GM12878 (cell line): Measurements from ENCODE around the gene ENTPD5. TPM values are rescaled to one million over a fixed set of nuclear protein-coding genes. Genes with fewer than 3 reads are reported as not detected.

Experiments used
- ATAC-seq: fragments of 200-7000 bp; cut with Tn5 transposase; 3 replicates; pipeline ENCODE4 v1.9.1; 2020; ENCODE audit warnings: mild to moderate bottlenecking, moderate library complexity
- BruUV-seq: library from RNA; stranded (reverse); fragments of 400-500 nt; replicated peaks from 2 replicates; lab custom pipeline; 2021; lab: Mats Ljungman, UMichigan
- CTCF ChIA-PET: fragments of 300-600 bp; sonication (Branson Sonifier 250); formaldehyde crosslinking; extraction: SDS; loops from one replicate; lab custom pipeline; 2021; ENCODE audit warnings: inconsistent platforms; lab: Yijun Ruan, JAX
- POLR2A ChIA-PET: fragments of 350-600 bp; formaldehyde crosslinking; extraction: SDS; loops from one replicate; lab custom pipeline; 2021; ENCODE audit warnings: inconsistent platforms; lab: Charles Lee
- RAD21 ChIA-PET: fragments of 300-600 bp; sonication (Branson Sonifier 250); formaldehyde crosslinking; loops from one replicate; lab custom pipeline; 2023; ENCODE audit warnings: antibody characterized with exemption; ENCODE audit not compliant: unreplicated experiment; lab: Charles Lee
- SMC1A ChIA-PET: fragments of 300-600 bp; sonication (Branson Sonifier 250); formaldehyde crosslinking; loops from one replicate; lab custom pipeline; 2023; ENCODE audit not compliant: unreplicated experiment, uncharacterized antibody; lab: Charles Lee
- DNase-seq: peaks from one replicate; pipeline ENCODE4 v3.0.0-alpha.2; 2011; ENCODE audit warnings: low read depth, low spot score
- FAIRE-seq: peaks from 3 replicates; lab custom pipeline; 2011; peaks lifted over from hg19 to GRCh38; lab: Jason Lieb, UNC
- H2AFZ ChIP-seq: 2 replicates; pipeline ENCODE4 v1.6.0; 2011; ENCODE audit warnings: low read depth, low read length, control low read depth; ENCODE audit not compliant: control insufficient read depth
- H3K27ac ChIP-seq: 2 replicates; pipeline ENCODE4 v1.5.1; 2011; ENCODE audit warnings: control low read depth; ENCODE audit not compliant: control insufficient read depth, insufficient read depth
- H3K27me3 ChIP-seq, 2 experiments: replicated peaks in 1 of 2; 2 replicates each; pipeline versions ENCODE4 v1.6.0 to v1.6.1; 2011; ENCODE audit warnings: low read length in 1 of 2; ENCODE audit not compliant: control insufficient read depth in 2 of 2, insufficient read depth in 2 of 2
- H3K36me3 ChIP-seq, 2 experiments: 2 replicates each; pipeline ENCODE4 v1.5.1; 2011; ENCODE audit warnings: low read length in 1 of 2; ENCODE audit not compliant: control insufficient read depth in 2 of 2, insufficient read depth in 2 of 2
- H3K4me1 ChIP-seq: 2 replicates; pipeline ENCODE4 v1.6.1; 2011; ENCODE audit warnings: mild to moderate bottlenecking, low read length, moderate library complexity, mixed read lengths; ENCODE audit not compliant: control insufficient read depth, insufficient read depth
- H3K4me2 ChIP-seq: 2 replicates; pipeline ENCODE4 v1.6.0; 2011; ENCODE audit warnings: control low read depth; ENCODE audit not compliant: control insufficient read depth, insufficient read depth
- H3K4me3 ChIP-seq: fragments of 200-600 bp; sonication (generic); 2 replicates; pipeline ENCODE4 v1.5.1; 2016
- H3K79me2 ChIP-seq: 2 replicates; pipeline ENCODE4 v1.6.0; 2011; ENCODE audit warnings: low read length; ENCODE audit not compliant: control insufficient read depth, insufficient read depth
- H3K9ac ChIP-seq: 2 replicates; pipeline ENCODE4 v1.8.0; 2011; ENCODE audit warnings: low read length, control low read depth, mixed read lengths; ENCODE audit not compliant: control insufficient read depth, insufficient read depth
- H3K9me3 ChIP-seq: replicated peaks from 3 replicates; pipeline ENCODE4 v1.5.1; 2011; ENCODE audit warnings: mild to moderate bottlenecking, low read length; ENCODE audit not compliant: control insufficient read depth, insufficient read depth
- H4K20me1 ChIP-seq: 2 replicates; pipeline ENCODE4 v1.6.0; 2011; ENCODE audit not compliant: control insufficient read depth, insufficient read depth
- EED ChIP-seq: sonication (generic); IDR thresholded peaks from 2 replicates; pipeline ENCODE4 v1.6.1; 2016; ENCODE audit warnings: antibody characterized with exemption, low read depth
- FOXK2 ChIP-seq: fragments of 450-650 bp; IDR thresholded peaks from 2 replicates; pipeline ENCODE4 v1.6.1; 2017; ENCODE audit warnings: mild to moderate bottlenecking, moderate library complexity
- JUNB ChIP-seq: IDR thresholded peaks from 2 replicates; pipeline ENCODE4 v1.6.1; 2016; ENCODE audit warnings: antibody characterized with exemption, mild to moderate bottlenecking
- JUND ChIP-seq: IDR thresholded peaks from 2 replicates; pipeline ENCODE4 v1.6.1; 2012; ENCODE audit warnings: low read depth, mild to moderate bottlenecking, low read length, improper control_type of control experiment, moderate library complexity
- MTA3 ChIP-seq: IDR thresholded peaks from 2 replicates; pipeline ENCODE4 v1.6.1; 2012; ENCODE audit warnings: low read length, inconsistent platforms, borderline replicate concordance
- NBN ChIP-seq: fragments of 450-650 bp; IDR thresholded peaks from 2 replicates; pipeline ENCODE4 v1.6.1; 2016
- POLR2A ChIP-seq: IDR thresholded peaks from 2 replicates; pipeline ENCODE4 v1.6.1; 2011; ENCODE audit warnings: low read depth, mild to moderate bottlenecking, low read length
- RAD51 ChIP-seq: fragments of 450-650 bp; IDR thresholded peaks from 2 replicates; pipeline ENCODE4 v1.6.1; 2016; ENCODE audit warnings: moderate library complexity, mild to moderate bottlenecking, inconsistent platforms
- SREBF2 ChIP-seq: IDR thresholded peaks from 2 replicates; pipeline ENCODE4 v1.6.1; 2012; ENCODE audit warnings: mild to moderate bottlenecking, low read length
- TARDBP ChIP-seq: IDR thresholded peaks from 2 replicates; pipeline ENCODE4 v1.6.1; 2016; ENCODE audit warnings: borderline replicate concordance
- YBX1 ChIP-seq: fragments of 450-650 bp; IDR thresholded peaks from 2 replicates; pipeline ENCODE4 v1.6.1; 2016; ENCODE audit warnings: antibody characterized with exemption
- ZNF207 ChIP-seq: fragments of 450-650 bp; IDR thresholded peaks from 2 replicates; pipeline ENCODE4 v1.6.1; 2014; ENCODE audit warnings: antibody characterized with exemption, mild to moderate bottlenecking, borderline replicate concordance
- WGBS: methylation state at CpG from one replicate; pipeline ENCODE4 v1.1.6; 2016; ENCODE audit warnings: low lambda C conversion rate; ENCODE audit not compliant: insufficient replicate concordance, insufficient coverage; ENCODE audit errors: missing lambda C conversion rate; 5-methylcytosine and 5-hydroxymethylcytosine counted together
- in situ Hi-C: fragments of 300-500 bp; cut with MboI; formaldehyde crosslinking; loops from 9 replicates; pipeline ENCODE4 v1.14.3; 2018; ENCODE audit warnings: mixed read lengths
- intact Hi-C: fragments of 100-400 bp; cut with micrococcal nuclease; formaldehyde crosslinking; loops from one replicate; pipeline ENCODE4 v1.14.2; 2022; ENCODE audit not compliant: unreplicated experiment
- polyA plus RNA-seq, 11 experiments: library from polyadenylated mRNA; depleted of rRNA in 4 of 11; unstranded in 6 of 11; stranded (reverse) in 5 of 11; fragments of >200 nt; fragmentation: Nextera tagmentation in 4 of 11; fragmentation: Illumina TruSeq in 1 of 11; extraction: Ambion mirVana in 4 of 11; extraction: Trizol in 1 of 11; gene quantifications; 1 replicate in 1 of 11; 2 replicates in 10 of 11; pipeline versions ENCODE4 v1.2.1 to v1.2.3, GENCODE V29; 2011 to 2016; ENCODE audit warnings: inconsistent platforms in 2 of 11, missing spikeins in 2 of 11, low read depth in 1 of 11
- total RNA-seq, 4 experiments: library from RNA; depleted of rRNA in 3 of 4; stranded (reverse); fragments of >200 nt in 3 of 4; fragmentation: Illumina TruSeq in 1 of 4; extraction: Trizol in 1 of 4; gene quantifications; 2 replicates each; pipeline versions ENCODE4 v1.2.1 to v1.2.3, GENCODE V29; 2013 to 2021
- TF ChIP-seq, protein P1 (sequence below): IDR thresholded peaks from 2 replicates; pipeline ENCODE4 v1.6.1; 2011; ENCODE audit warnings: mild to moderate bottlenecking, low read depth, low read length, moderate library complexity; ENCODE audit not compliant: insufficient replicate concordance
- TF ChIP-seq, protein P2 (sequence below): fragments of 450-650 bp; IDR thresholded peaks from 2 replicates; pipeline ENCODE4 v1.6.1; 2017; ENCODE audit warnings: mild to moderate bottlenecking, moderate library complexity

The ENTPD5 gene
- total and polyA plus RNA-seq, 10 of the 15 experiments (the other 5 are each of a cell fraction or from before 2014, with no cell fraction given), result 2.4 to 9.9 (median 7.6) TPM

DNA sequence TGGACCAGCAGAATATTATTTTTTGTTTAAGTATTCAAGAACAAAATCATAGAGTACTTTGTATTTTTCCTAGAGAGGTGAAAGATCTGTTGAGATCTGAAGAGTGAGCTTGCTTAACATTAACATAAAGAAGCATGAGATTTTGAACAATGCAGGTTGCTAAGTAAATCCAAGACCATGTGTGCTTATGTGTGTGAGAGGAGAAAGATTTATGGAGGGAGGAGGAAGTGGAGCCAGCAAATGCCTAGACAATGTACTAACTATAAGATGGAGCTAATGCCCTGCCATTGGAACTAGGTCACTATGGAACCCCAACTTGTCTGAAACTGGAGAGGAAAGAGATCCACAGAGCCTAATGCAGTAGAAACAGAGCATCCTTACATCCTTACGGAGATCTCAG, 82.5 kb downstream of the ENTPD5 start:
- Histone ChIP-seq H3K4me1 (no peaks in the 10 kb centered on the region), H3K9ac (no peak overlapping the region), H3K36me3 (peaks cover 5 to 11% of the 10 kb centered on the region in 2 experiments; a peak in 3 of 4 replicates), H3K4me3 (no peak overlapping the region), H3K79me2 (no peaks in the 10 kb centered on the region), H3K9me3 (no peaks in the 10 kb centered on the region), H3K4me2 (no peak overlapping the region), H3K27ac (no peak overlapping the region), H3K27me3 (no peaks in the 10 kb centered on the region), H4K20me1 (no peaks in the 10 kb centered on the region), H2AFZ (no peak overlapping the region)
- no peak for TF ChIP-seq ZNF207
- no peak for TF ChIP-seq EED
- TF ChIP-seq FOXK2, result no peak
- TF ChIP-seq, protein P1, sequence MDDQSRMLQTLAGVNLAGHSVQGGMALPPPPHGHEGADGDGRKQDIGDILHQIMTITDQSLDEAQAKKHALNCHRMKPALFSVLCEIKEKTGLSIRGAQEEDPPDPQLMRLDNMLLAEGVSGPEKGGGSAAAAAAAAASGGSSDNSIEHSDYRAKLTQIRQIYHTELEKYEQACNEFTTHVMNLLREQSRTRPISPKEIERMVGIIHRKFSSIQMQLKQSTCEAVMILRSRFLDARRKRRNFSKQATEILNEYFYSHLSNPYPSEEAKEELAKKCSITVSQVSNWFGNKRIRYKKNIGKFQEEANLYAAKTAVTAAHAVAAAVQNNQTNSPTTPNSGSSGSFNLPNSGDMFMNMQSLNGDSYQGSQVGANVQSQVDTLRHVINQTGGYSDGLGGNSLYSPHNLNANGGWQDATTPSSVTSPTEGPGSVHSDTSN, result no peak
- TF ChIP-seq RAD51, result no peak
- no peak for TF ChIP-seq TARDBP
- TF ChIP-seq YBX1, result no peak
- no peak for TF ChIP-seq SREBF2
- no peak for TF ChIP-seq NBN
- no peak for TF ChIP-seq POLR2A
- TF ChIP-seq MTA3, result no peak
- TF ChIP-seq JUND, result no peak
- no peak for TF ChIP-seq JUNB
- TF ChIP-seq, protein P2, sequence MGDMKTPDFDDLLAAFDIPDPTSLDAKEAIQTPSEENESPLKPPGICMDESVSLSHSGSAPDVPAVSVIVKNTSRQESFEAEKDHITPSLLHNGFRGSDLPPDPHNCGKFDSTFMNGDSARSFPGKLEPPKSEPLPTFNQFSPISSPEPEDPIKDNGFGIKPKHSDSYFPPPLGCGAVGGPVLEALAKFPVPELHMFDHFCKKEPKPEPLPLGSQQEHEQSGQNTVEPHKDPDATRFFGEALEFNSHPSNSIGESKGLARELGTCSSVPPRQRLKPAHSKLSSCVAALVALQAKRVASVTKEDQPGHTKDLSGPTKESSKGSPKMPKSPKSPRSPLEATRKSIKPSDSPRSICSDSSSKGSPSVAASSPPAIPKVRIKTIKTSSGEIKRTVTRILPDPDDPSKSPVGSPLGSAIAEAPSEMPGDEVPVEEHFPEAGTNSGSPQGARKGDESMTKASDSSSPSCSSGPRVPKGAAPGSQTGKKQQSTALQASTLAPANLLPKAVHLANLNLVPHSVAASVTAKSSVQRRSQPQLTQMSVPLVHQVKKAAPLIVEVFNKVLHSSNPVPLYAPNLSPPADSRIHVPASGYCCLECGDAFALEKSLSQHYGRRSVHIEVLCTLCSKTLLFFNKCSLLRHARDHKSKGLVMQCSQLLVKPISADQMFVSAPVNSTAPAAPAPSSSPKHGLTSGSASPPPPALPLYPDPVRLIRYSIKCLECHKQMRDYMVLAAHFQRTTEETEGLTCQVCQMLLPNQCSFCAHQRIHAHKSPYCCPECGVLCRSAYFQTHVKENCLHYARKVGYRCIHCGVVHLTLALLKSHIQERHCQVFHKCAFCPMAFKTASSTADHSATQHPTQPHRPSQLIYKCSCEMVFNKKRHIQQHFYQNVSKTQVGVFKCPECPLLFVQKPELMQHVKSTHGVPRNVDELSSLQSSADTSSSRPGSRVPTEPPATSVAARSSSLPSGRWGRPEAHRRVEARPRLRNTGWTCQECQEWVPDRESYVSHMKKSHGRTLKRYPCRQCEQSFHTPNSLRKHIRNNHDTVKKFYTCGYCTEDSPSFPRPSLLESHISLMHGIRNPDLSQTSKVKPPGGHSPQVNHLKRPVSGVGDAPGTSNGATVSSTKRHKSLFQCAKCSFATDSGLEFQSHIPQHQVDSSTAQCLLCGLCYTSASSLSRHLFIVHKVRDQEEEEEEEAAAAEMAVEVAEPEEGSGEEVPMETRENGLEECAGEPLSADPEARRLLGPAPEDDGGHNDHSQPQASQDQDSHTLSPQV, result no peak
- DNase-seq (no peak), FAIRE-seq (no peak), ATAC-seq (no peak)
- RAD21 ChIA-PET, result no interaction called here
- POLR2A ChIA-PET, result interaction anchor here (0.6 kb wide), 1 partner anchor 15 kb away, joined by 4 read pairs; no protein-coding TSS in a partner anchor
- in situ Hi-C loops, result no loop called here
- WGBS, result 100% methylated on average over 1 of the region's 1 CpG
- SMC1A ChIA-PET, result interaction anchor here (0.8 to 1.4 kb wide), 3 partner anchors 10 to 208 kb away, joined by 3 to 4 read pairs (median 3); no protein-coding TSS in a partner anchor
- intact Hi-C loops, result no loop called here
- BruUV-seq, result no TSS peak
- CTCF ChIA-PET, result interaction anchor here (1.4 to 1.6 kb wide), 5 partner anchors 10 to 223 kb away, joined by 3 to 6 read pairs (median 3); no protein-coding TSS in a partner anchor
